Measurements from ENCODE around the gene NYAP1.
A peak's percentile ranks its signal among the peaks of the same experiment; 100 is the strongest.

The NYAP1 gene

GRCh38 chr7:100457033-100457432, 26.7 kb upstream of the NYAP1 start:
- no peak for TF ChIP-seq CTCF (IDR thresholded peaks at IDR 0.05)

- TF ChIP-seq CTCF (IDR thresholded peaks at IDR 0.05) = no peak
These were observed 19.5 kb upstream of the NYAP1 start, which contains the start of gene SPACDR for GRCh38 chr7:100464210-100464660. Gene SPACDR, minus strand, starts transcription at chr7:100464260. Its CDS starts 235 bp downstream, at chr7:100464025.

GRCh38 chr7:100464791-100465190, 18.9 kb upstream of the NYAP1 start:
- no peak for TF ChIP-seq CTCF (IDR thresholded peaks at IDR 0.05)

- no peak for TF ChIP-seq CTCF (IDR thresholded peaks at IDR 0.05)
These were observed 18.4 kb upstream of the NYAP1 start for GRCh38 chr7:100465299-100465698.

GRCh38 chr7:100465702-100466311, 17.9 kb upstream of the NYAP1 start:
- TF ChIP-seq CTCF (IDR thresholded peaks at IDR 0.05) = peak; percentile 56

- no peak for TF ChIP-seq CTCF (IDR thresholded peaks at IDR 0.05)
These were observed 16.8 kb upstream of the NYAP1 start for GRCh38 chr7:100466653-100467605.

- no peak for TF ChIP-seq CTCF (IDR thresholded peaks at IDR 0.05)
These were observed 15.9 kb upstream of the NYAP1 start for GRCh38 chr7:100467638-100468373.

Data from LNCAP (cell line).